ENCODE results near the gene GAMT. TPM values are rescaled to one million over a fixed set of nuclear protein-coding genes. Genes with fewer than 3 reads are reported as not detected.

GAMT gene
- total and polyA plus RNA-seq, 3 experiments from 2014 or later, result 20.4 to 29.5 (median 29.0) TPM

- H3K36me3 ChIP-seq (ENCODE audit: insufficient read depth, low read length), result peaks cover 18% of the 10 kb centered on the region
- POLR2A ChIA-PET, result interaction anchor here (0.5 to 0.6 kb wide), 2 partner anchors 86 to 542 kb away, joined by 3 to 5 read pairs; no protein-coding TSS in a partner anchor
Measured at GRCh38 chr19:1431759-1432506, 30.6 kb upstream of the GAMT start.

GRCh38 chr19:1430246-1430645, 28.9 kb upstream of the GAMT start:
- Mint-ChIP-seq H3K36me3 (peaks cover 0 to 71% (median 1%) of the 10 kb centered on the region in 3 donors), H3K27ac (no peak overlapping the region), H3K9me3 (no peaks in the 10 kb centered on the region), H3K4me1 (no peaks in the 10 kb centered on the region), H3K4me3 (peak overlapping the region in 1 of 7 donors; percentile 56), H3K27me3 (no peaks in the 10 kb centered on the region)
- H3K4me3 ChIP-seq (ENCODE audit: low read length), result no peak overlapping the region
- CTCF ChIA-PET, result interaction anchor here (1.5 kb wide), 1 partner anchor 151 kb away, joined by 3 read pairs; no protein-coding TSS in a partner anchor
- H3K9me3 ChIP-seq (ENCODE audit: low read length), result no peaks in the 10 kb centered on the region
- no peak for DNase-seq
- POLR2A ChIA-PET, result no interaction called here
- H3K27me3 ChIP-seq (ENCODE audit: insufficient read depth, low read length, poor library complexity, severe bottlenecking), result no peaks in the 10 kb centered on the region
- H3K27ac ChIP-seq (ENCODE audit: low read depth, low read length), result no peak overlapping the region
- peaks cover 33% of the 10 kb centered on the region for H3K36me3 ChIP-seq (ENCODE audit: insufficient read depth, low read length)
- no peaks in the 10 kb centered on the region for H3K4me1 ChIP-seq (ENCODE audit: insufficient read depth, low read length)

More at GRCh38 chr19:1431759-1432506, 30.6 kb upstream of the GAMT start:
- Mint-ChIP-seq H3K27ac (no peak overlapping the region), H3K27me3 (no peaks in the 10 kb centered on the region), H3K36me3 (peaks cover 0 to 62% (median 4%) of the 10 kb centered on the region in 3 donors), H3K4me3 (no peak overlapping the region), H3K9me3 (no peaks in the 10 kb centered on the region), H3K4me1 (no peaks in the 10 kb centered on the region)
- Histone ChIP-seq H3K4me1 (ENCODE audit: insufficient read depth, low read length) (no peaks in the 10 kb centered on the region), H3K9me3 (ENCODE audit: low read length) (no peaks in the 10 kb centered on the region), H3K27me3 (ENCODE audit: insufficient read depth, low read length, poor library complexity, severe bottlenecking) (no peaks in the 10 kb centered on the region), H3K4me3 (ENCODE audit: low read length) (no peak overlapping the region), H3K27ac (ENCODE audit: low read depth, low read length) (no peak overlapping the region)
- no peak for DNase-seq
- CTCF ChIA-PET, result no interaction called here

GRCh38 chr19:1429750-1430149, 28.4 kb upstream of the GAMT start:
- H3K9me3 Mint-ChIP-seq, result no peaks in the 10 kb centered on the region
- H3K27me3 Mint-ChIP-seq, result no peaks in the 10 kb centered on the region
- H3K4me3 ChIP-seq (ENCODE audit: low read length), result no peak overlapping the region
- ChIA-PET CTCF (interaction anchor here (1.5 kb wide), 1 partner anchor 150 kb away, joined by 3 read pairs; no protein-coding TSS in a partner anchor), POLR2A (no interaction called here)
- peaks cover 0 to 72% (median 0%) of the 10 kb centered on the region in 3 donors for H3K36me3 Mint-ChIP-seq
- DNase-seq, result no peak
- H3K27ac Mint-ChIP-seq, result no peak overlapping the region
- H3K36me3 ChIP-seq (ENCODE audit: insufficient read depth, low read length), result peaks cover 37% of the 10 kb centered on the region
- no peak overlapping the region for H3K27ac ChIP-seq (ENCODE audit: low read depth, low read length)
- H3K27me3 ChIP-seq (ENCODE audit: insufficient read depth, low read length, poor library complexity, severe bottlenecking), result no peaks in the 10 kb centered on the region
- H3K4me3 Mint-ChIP-seq, result no peak overlapping the region
- no peaks in the 10 kb centered on the region for H3K4me1 ChIP-seq (ENCODE audit: insufficient read depth, low read length)
- no peaks in the 10 kb centered on the region for H3K9me3 ChIP-seq (ENCODE audit: low read length)
- H3K4me1 Mint-ChIP-seq, result peaks cover 0 to 3% (median 0%) of the 10 kb centered on the region in 3 donors

- Histone ChIP-seq H3K36me3 (ENCODE audit: insufficient read depth, low read length) (peaks cover 37% of the 10 kb centered on the region), H3K27ac (ENCODE audit: low read depth, low read length) (no peak overlapping the region), H3K4me1 (ENCODE audit: insufficient read depth, low read length) (no peaks in the 10 kb centered on the region), H3K27me3 (ENCODE audit: insufficient read depth, low read length, poor library complexity, severe bottlenecking) (no peaks in the 10 kb centered on the region), H3K4me3 (ENCODE audit: low read length) (no peak overlapping the region), H3K9me3 (ENCODE audit: low read length) (no peaks in the 10 kb centered on the region)
- Mint-ChIP-seq H3K27me3 (no peaks in the 10 kb centered on the region), H3K4me3 (no peak overlapping the region), H3K9me3 (no peaks in the 10 kb centered on the region), H3K36me3 (peaks cover 0 to 74% (median 0%) of the 10 kb centered on the region in 3 donors), H3K27ac (peak overlapping the region in 1 of 8 donors; percentile 36), H3K4me1 (peaks cover 0 to 3% (median 0%) of the 10 kb centered on the region in 3 donors)
- no peak for DNase-seq
- ChIA-PET POLR2A (no interaction called here), CTCF (no interaction called here)
Measured at GRCh38 chr19:1428738-1429391, 27.5 kb upstream of the GAMT start.

GRCh38 chr19:1427221-1427920, 26.0 kb upstream of the GAMT start:
- Mint-ChIP-seq H3K36me3 (peaks cover 0 to 79% (median 7%) of the 10 kb centered on the region in 3 donors), H3K9me3 (no peaks in the 10 kb centered on the region), H3K4me3 (no peak overlapping the region), H3K27me3 (peaks cover 0 to under 1% of the 10 kb centered on the region in 2 donors), H3K27ac (peak overlapping the region in 2 of 8 donors; percentile 17 to 29), H3K4me1 (peaks cover 0 to 5% (median 3%) of the 10 kb centered on the region in 3 donors)
- POLR2A ChIA-PET, result interaction anchor here (0.5 kb wide), 1 partner anchor 464 kb away, joined by 6 read pairs; no protein-coding TSS in a partner anchor
- Histone ChIP-seq H3K4me3 (ENCODE audit: low read length) (no peak overlapping the region), H3K27ac (ENCODE audit: low read depth, low read length) (no peak overlapping the region), H3K4me1 (ENCODE audit: insufficient read depth, low read length) (no peaks in the 10 kb centered on the region), H3K27me3 (ENCODE audit: insufficient read depth, low read length, poor library complexity, severe bottlenecking) (no peaks in the 10 kb centered on the region), H3K9me3 (ENCODE audit: low read length) (no peaks in the 10 kb centered on the region), H3K36me3 (ENCODE audit: insufficient read depth, low read length) (peaks cover 38% of the 10 kb centered on the region)
- no peak for DNase-seq
- CTCF ChIA-PET, result no interaction called here

GRCh38 chr19:1426736-1427135, 25.4 kb upstream of the GAMT start:
- no peak for DNase-seq
- no peaks in the 10 kb centered on the region for H3K9me3 ChIP-seq (ENCODE audit: low read length)
- H3K9me3 Mint-ChIP-seq, result no peaks in the 10 kb centered on the region
- no peaks in the 10 kb centered on the region for H3K27me3 ChIP-seq (ENCODE audit: insufficient read depth, low read length, poor library complexity, severe bottlenecking)
- no peak overlapping the region for H3K4me3 Mint-ChIP-seq
- no peak overlapping the region for H3K27ac Mint-ChIP-seq
- no peak overlapping the region for H3K27ac ChIP-seq (ENCODE audit: low read depth, low read length)
- peaks cover 0 to 76% (median 7%) of the 10 kb centered on the region in 3 donors for H3K36me3 Mint-ChIP-seq
- H3K4me3 ChIP-seq (ENCODE audit: low read length), result no peak overlapping the region
- ChIA-PET CTCF (no interaction called here), POLR2A (no interaction called here)
- no peaks in the 10 kb centered on the region for H3K4me1 ChIP-seq (ENCODE audit: insufficient read depth, low read length)
- peaks cover 40% of the 10 kb centered on the region for H3K36me3 ChIP-seq (ENCODE audit: insufficient read depth, low read length)
- H3K27me3 Mint-ChIP-seq, result peaks cover 0 to 2% of the 10 kb centered on the region in 2 donors
- H3K4me1 Mint-ChIP-seq, result peaks cover 0 to 6% (median 3%) of the 10 kb centered on the region in 3 donors

- Mint-ChIP-seq H3K27ac (peak overlapping the region in 1 of 8 donors; percentile 32), H3K27me3 (peaks cover 0 to 2% of the 10 kb centered on the region in 2 donors), H3K36me3 (peaks cover 1 to 75% (median 7%) of the 10 kb centered on the region in 3 donors), H3K4me3 (no peak overlapping the region), H3K9me3 (no peaks in the 10 kb centered on the region), H3K4me1 (peaks cover 0 to 6% (median 3%) of the 10 kb centered on the region in 3 donors)
- H3K27me3 ChIP-seq (ENCODE audit: insufficient read depth, low read length, poor library complexity, severe bottlenecking), result no peaks in the 10 kb centered on the region
- no peak for DNase-seq
- H3K27ac ChIP-seq (ENCODE audit: low read depth, low read length), result no peak overlapping the region
- H3K4me1 ChIP-seq (ENCODE audit: insufficient read depth, low read length), result no peaks in the 10 kb centered on the region
- ChIA-PET POLR2A (no interaction called here), CTCF (no interaction called here)
- peaks cover 42% of the 10 kb centered on the region for H3K36me3 ChIP-seq (ENCODE audit: insufficient read depth, low read length)
- H3K9me3 ChIP-seq (ENCODE audit: low read length), result no peaks in the 10 kb centered on the region
- no peak overlapping the region for H3K4me3 ChIP-seq (ENCODE audit: low read length)
Measured at GRCh38 chr19:1425902-1426301, 24.6 kb upstream of the GAMT start.

Data from CD8-positive, alpha-beta memory T cell (primary cell).